Trophoblast cell (in vitro differentiated cells and primary cell): ENCODE data around the gene NET1.
"Not testable (repeated sequence)": the region's sequence is repeated elsewhere in the genome, so short reads cannot be mapped to it uniquely, and the experiment has no call there.

Experiments used
- DNase-seq, 2 donors: peaks; one replicate each; pipeline ENCODE4 v3.0.0-alpha.2; 2016
- H2AFZ ChIP-seq: 2 replicates; pipeline ENCODE4 v1.6.1; 2013; ENCODE audit warnings: low read length, moderate library complexity, mild to moderate bottlenecking; ENCODE audit not compliant: insufficient read depth, poor library complexity
- H2AK5ac ChIP-seq: 2 replicates; pipeline ENCODE4 v1.6.1; 2013; ENCODE audit warnings: mild to moderate bottlenecking, low read length
- H2BK120ac ChIP-seq: 2 replicates; pipeline ENCODE4 v1.6.1; 2013; ENCODE audit warnings: low read length, mild to moderate bottlenecking, moderate library complexity; ENCODE audit not compliant: insufficient read depth, poor library complexity
- H2BK12ac ChIP-seq: 2 replicates; pipeline ENCODE4 v1.6.1; 2013; ENCODE audit warnings: mild to moderate bottlenecking, low read length, moderate library complexity
- H2BK5ac ChIP-seq: 2 replicates; pipeline ENCODE4 v1.6.1; 2013; ENCODE audit warnings: low read length, low read depth, moderate library complexity, mild to moderate bottlenecking; ENCODE audit not compliant: poor library complexity
- H3K14ac ChIP-seq: 2 replicates; pipeline ENCODE4 v1.6.1; 2013; ENCODE audit warnings: mild to moderate bottlenecking, low read length
- H3K18ac ChIP-seq: 2 replicates; pipeline ENCODE4 v1.6.1; 2013; ENCODE audit warnings: mild to moderate bottlenecking, low read length
- H3K23ac ChIP-seq: 2 replicates; pipeline ENCODE4 v1.6.1; 2013; ENCODE audit warnings: low read length
- H3K27ac ChIP-seq: 2 replicates; pipeline ENCODE4 v1.5.1; 2013; ENCODE audit warnings: low read depth, mild to moderate bottlenecking, inconsistent platforms, low read length, moderate library complexity
- H3K27me3 ChIP-seq: 2 replicates; pipeline ENCODE4 v1.6.1; 2013; ENCODE audit warnings: inconsistent platforms, mild to moderate bottlenecking, low read length, moderate library complexity; ENCODE audit not compliant: insufficient read depth
- H3K36me3 ChIP-seq, 2 experiments: 1 replicate in 1 of 2; 2 replicates in 1 of 2; pipeline ENCODE4 v1.6.1; 2013; ENCODE audit warnings: low read length in 2 of 2, mild to moderate bottlenecking in 2 of 2, moderate library complexity in 1 of 2; ENCODE audit not compliant: insufficient read depth in 2 of 2, control insufficient read depth in 1 of 2
- H3K4ac ChIP-seq: 2 replicates; pipeline ENCODE4 v1.6.1; 2013; ENCODE audit warnings: low read depth, mild to moderate bottlenecking, low read length, moderate library complexity
- H3K4me1 ChIP-seq, 2 experiments: 1 replicate in 1 of 2; 2 replicates in 1 of 2; pipeline ENCODE4 v1.6.1; 2013; ENCODE audit warnings: low read length in 2 of 2, mild to moderate bottlenecking in 2 of 2, moderate library complexity in 1 of 2; ENCODE audit not compliant: insufficient read depth in 2 of 2, control insufficient read depth in 1 of 2
- H3K4me2 ChIP-seq: 2 replicates; pipeline ENCODE4 v1.6.1; 2013; ENCODE audit warnings: inconsistent platforms, mild to moderate bottlenecking, low read length, moderate library complexity
- H3K4me3 ChIP-seq: 2 replicates; pipeline ENCODE4 v1.5.1; 2013; ENCODE audit warnings: mild to moderate bottlenecking, low read depth, low read length, inconsistent platforms
- H3K79me1 ChIP-seq: one replicate; pipeline ENCODE4 v1.6.1; 2013; ENCODE audit warnings: low read length
- H3K79me2 ChIP-seq: 2 replicates; pipeline ENCODE4 v1.6.1; 2013; ENCODE audit warnings: low read length, mild to moderate bottlenecking; ENCODE audit not compliant: control insufficient read depth, insufficient read depth, poor library complexity
- H3K9ac ChIP-seq: 2 replicates; pipeline ENCODE4 v1.6.1; 2013; ENCODE audit warnings: mild to moderate bottlenecking, low read length
- H3K9me3 ChIP-seq: 2 replicates; pipeline ENCODE4 v1.6.1; 2013; ENCODE audit warnings: low read depth, mild to moderate bottlenecking, control low read depth, inconsistent platforms, low read length; ENCODE audit not compliant: insufficient read depth
- H4K12ac ChIP-seq: 2 replicates; pipeline ENCODE4 v1.6.1; 2013; ENCODE audit warnings: low read depth, mild to moderate bottlenecking, low read length, moderate library complexity
- H4K8ac ChIP-seq: 2 replicates; pipeline ENCODE4 v1.6.1; 2013; ENCODE audit warnings: low read depth, mild to moderate bottlenecking, low read length, moderate library complexity
- H4K91ac ChIP-seq: one replicate; pipeline ENCODE4 v1.6.1; 2013; ENCODE audit warnings: low read depth, mild to moderate bottlenecking, low read length, moderate library complexity
- WGBS: extraction: QIAGEN DNeasy Blood & Tissue Kit; methylation state at CpG from one replicate; pipeline ENCODE4 v1.1.7; 2013; ENCODE audit warnings: missing lambda C conversion rate; ENCODE audit not compliant: insufficient read length, insufficient coverage; ENCODE audit errors: extremely low coverage; 5-methylcytosine and 5-hydroxymethylcytosine counted together

NET1 gene

DNA sequence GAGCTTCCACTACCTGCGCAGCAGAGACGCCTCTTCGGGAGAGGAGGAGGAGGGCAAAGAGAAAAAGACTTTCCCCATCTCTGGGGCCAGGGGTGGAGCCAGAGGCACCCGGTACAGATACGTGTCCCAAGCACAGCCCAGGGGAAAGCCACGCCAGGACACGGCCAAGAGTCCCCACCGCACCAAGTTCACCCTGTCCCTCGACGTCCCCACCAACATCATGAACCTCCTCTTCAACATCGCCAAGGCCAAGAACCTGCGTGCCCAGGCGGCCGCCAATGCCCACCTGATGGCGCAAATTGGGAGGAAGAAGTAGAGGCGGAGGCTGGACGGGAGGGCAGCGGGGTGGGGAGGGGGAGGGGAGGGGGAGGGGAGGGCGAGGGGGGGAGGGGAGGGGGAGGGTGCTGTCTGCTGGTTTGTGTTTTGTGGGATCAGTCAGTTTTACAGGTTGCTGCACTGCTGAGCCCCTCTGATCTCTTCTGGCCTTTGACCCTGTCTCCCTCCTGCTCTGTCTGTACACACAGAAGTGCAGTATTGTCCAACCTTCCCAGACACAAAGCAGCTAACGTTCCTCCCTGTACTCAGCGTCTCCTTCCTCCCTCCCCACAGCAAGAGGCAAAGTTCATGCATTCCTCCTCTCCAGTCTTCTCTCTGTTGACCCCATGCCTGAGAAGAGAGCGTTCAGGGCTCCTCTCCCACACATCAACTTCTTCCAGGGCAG lies 38.3 kb upstream of the NET1 start:
- no peak overlapping the region for H4K8ac ChIP-seq
- H3K4me2 ChIP-seq, result no peak overlapping the region

DNA sequence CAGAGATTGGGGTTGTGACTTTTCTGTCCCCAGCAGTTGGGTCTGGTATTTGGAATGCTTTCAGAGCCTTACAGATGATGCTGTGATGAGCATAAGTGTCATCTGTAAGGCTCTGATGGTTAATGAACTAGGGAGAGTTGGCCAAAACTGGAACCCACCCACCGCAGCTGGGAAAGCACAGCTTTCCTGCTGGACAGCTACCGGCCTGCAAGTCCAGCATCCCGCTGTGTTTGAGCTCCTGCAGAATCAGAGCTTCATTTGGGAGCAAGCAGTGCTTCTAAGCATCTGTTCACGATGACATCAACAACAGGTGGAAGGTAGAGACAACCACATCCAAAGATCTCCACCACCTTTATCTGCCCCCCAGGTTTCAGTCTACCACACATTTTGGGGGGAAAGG lies 35.9 kb upstream of the NET1 start:
- WGBS, result no CpG with 5 or more reads among the region's 4 CpGs
- no peak overlapping the region for H3K18ac ChIP-seq
- H3K4me2 ChIP-seq, result no peak overlapping the region
- H3K9me3 ChIP-seq, result peaks cover 9% of the 10 kb centered on the region
- H3K14ac ChIP-seq, result no peak overlapping the region
- H4K12ac ChIP-seq, result no peak overlapping the region
- H2AK5ac ChIP-seq, result no peak overlapping the region
- no peak overlapping the region for H2BK5ac ChIP-seq
- no peak overlapping the region for H4K8ac ChIP-seq
- no peak overlapping the region for H2AFZ ChIP-seq
- H3K9ac ChIP-seq, result no peak overlapping the region
- H3K4me1 ChIP-seq, result no peaks in the 10 kb centered on the region
- DNase-seq, result no peak
- H3K4ac ChIP-seq, result no peak overlapping the region
- no peak overlapping the region for H2BK12ac ChIP-seq
- H3K36me3 ChIP-seq, result no peaks in the 10 kb centered on the region
- no peak overlapping the region for H3K27ac ChIP-seq
- no peaks in the 10 kb centered on the region for H3K27me3 ChIP-seq
- H4K91ac ChIP-seq, result no peak overlapping the region
- no peak overlapping the region for H3K23ac ChIP-seq
- no peak overlapping the region for H2BK120ac ChIP-seq
- H3K79me2 ChIP-seq, result no peaks in the 10 kb centered on the region
- no peak overlapping the region for H3K4me3 ChIP-seq
- H3K79me1 ChIP-seq, result no peaks in the 10 kb centered on the region

More for the DNA sequence above, 38.3 kb upstream of the NET1 start:
- Histone ChIP-seq H3K79me2 (no peaks in the 10 kb centered on the region), H3K4me1 (no peaks in the 10 kb centered on the region), H3K18ac (no peak overlapping the region), H2BK5ac (no peak overlapping the region), H4K12ac (no peak overlapping the region), H4K91ac (no peak overlapping the region), H2BK12ac (no peak overlapping the region), H3K9me3 (peaks cover 4% of the 10 kb centered on the region), H2BK120ac (no peak overlapping the region), H3K9ac (no peak overlapping the region), H3K36me3 (no peaks in the 10 kb centered on the region), H2AK5ac (no peak overlapping the region), H3K14ac (no peak overlapping the region), H3K79me1 (no peaks in the 10 kb centered on the region), H3K27ac (no peak overlapping the region), H3K23ac (no peak overlapping the region), H3K27me3 (no peaks in the 10 kb centered on the region), H3K4me3 (no peak overlapping the region), H3K4ac (no peak overlapping the region), H2AFZ (no peak overlapping the region)
- no CpG with 5 or more reads among the region's 22 CpGs for WGBS
- no peak for DNase-seq

DNA sequence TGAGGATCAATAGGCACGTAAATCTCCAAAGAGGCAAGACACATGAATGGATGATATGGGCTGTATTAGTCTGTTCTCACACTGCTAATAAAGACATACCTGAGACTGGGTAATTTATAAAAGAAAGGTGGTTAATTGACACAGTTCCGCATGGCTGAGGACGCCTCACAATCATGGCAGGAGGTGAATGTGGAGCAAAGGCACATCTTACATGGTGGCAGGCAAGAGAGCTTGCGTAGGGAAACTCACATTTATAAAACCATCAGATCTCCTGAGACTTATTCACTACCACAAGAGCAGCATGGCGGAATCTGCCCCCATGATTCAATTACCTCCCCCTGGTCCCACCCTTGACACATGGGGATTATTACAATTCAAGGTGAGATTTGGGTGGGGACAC lies 33.2 kb upstream of the NET1 start:
- WGBS, result no CpG with 5 or more reads among the region's 5 CpGs
- DNase-seq, result not testable (repeated sequence)

DNA sequence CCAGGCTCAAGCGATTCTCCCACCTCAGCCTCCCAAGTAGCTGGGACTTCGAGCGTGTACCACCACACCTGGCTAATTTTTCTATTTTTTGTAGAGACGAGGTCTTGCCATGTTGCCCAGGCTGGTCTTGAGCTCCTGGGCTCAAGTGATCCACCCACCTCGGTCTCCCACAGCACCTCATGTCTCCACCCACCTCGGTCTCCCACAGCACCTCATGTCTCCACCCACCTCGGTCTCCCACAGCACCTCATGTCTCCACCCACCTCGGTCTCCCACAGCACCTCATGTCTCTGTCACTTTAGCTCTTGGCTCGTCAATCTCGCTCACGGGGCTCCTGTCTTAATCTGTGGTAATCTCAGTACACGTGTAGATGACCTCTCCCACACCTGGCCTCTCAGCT lies 32.0 kb upstream of the NET1 start:
- not testable (repeated sequence) for H3K9me3 ChIP-seq, DNase-seq, H2BK5ac ChIP-seq, H3K79me2 ChIP-seq, H3K4ac ChIP-seq, H3K23ac ChIP-seq, H3K36me3 ChIP-seq, H3K27me3 ChIP-seq, H3K14ac ChIP-seq, H3K18ac ChIP-seq, H4K91ac ChIP-seq, H3K9ac ChIP-seq, H3K4me3 ChIP-seq, H4K12ac ChIP-seq, H3K4me1 ChIP-seq, H3K27ac ChIP-seq, H2BK120ac ChIP-seq, H2AK5ac ChIP-seq, H2BK12ac ChIP-seq, H4K8ac ChIP-seq, H2AFZ ChIP-seq, H3K79me1 ChIP-seq, H3K4me2 ChIP-seq
- WGBS, result no CpG with 5 or more reads among the region's 12 CpGs

More for the DNA sequence above, 33.2 kb upstream of the NET1 start:
- not testable (repeated sequence) for H3K4ac ChIP-seq, H4K12ac ChIP-seq, H2AFZ ChIP-seq, H3K27me3 ChIP-seq, H3K27ac ChIP-seq, H2BK12ac ChIP-seq, H3K79me2 ChIP-seq, H3K23ac ChIP-seq, H3K9me3 ChIP-seq, H4K91ac ChIP-seq, H2AK5ac ChIP-seq, H3K9ac ChIP-seq, H3K4me2 ChIP-seq, H2BK120ac ChIP-seq, H3K79me1 ChIP-seq, H3K18ac ChIP-seq, H4K8ac ChIP-seq, H3K36me3 ChIP-seq, H3K14ac ChIP-seq, H3K4me3 ChIP-seq, H2BK5ac ChIP-seq, H3K4me1 ChIP-seq
